Smooth muscle cell (in vitro differentiated cells): ENCODE results near the gene NRGN. TPM values are rescaled to one million over a fixed set of nuclear protein-coding genes. Genes with fewer than 3 reads are reported as not detected.

Source experiments
- DNase-seq: peaks from one replicate; lab custom pipeline; 2025; ENCODE audit not compliant: unreplicated experiment; lab: John Stamatoyannopoulos, UW
- H2AFZ ChIP-seq: fragments of 200-600 bp; sonication (generic); 2 replicates; pipeline ENCODE4 v1.6.0; 2016; ENCODE audit warnings: antibody characterized with exemption, low read depth, mild to moderate bottlenecking
- H3F3A ChIP-seq: fragments of 200-600 bp; sonication (generic); 2 replicates; pipeline ENCODE4 v1.6.0; 2017; ENCODE audit warnings: antibody characterized with exemption, low read depth
- H3K27ac ChIP-seq: fragments of 200-600 bp; sonication (generic); 2 replicates; pipeline ENCODE4 v1.5.1; 2016; ENCODE audit warnings: low read depth, mild to moderate bottlenecking
- H3K27me3 ChIP-seq: fragments of 200-600 bp; sonication (generic); 2 replicates; pipeline ENCODE4 v1.6.1; 2016; ENCODE audit warnings: low read depth, mild to moderate bottlenecking
- H3K36me3 ChIP-seq: fragments of 200-600 bp; sonication (generic); 2 replicates; pipeline ENCODE4 v1.5.1; 2016; ENCODE audit warnings: low read depth
- H3K4me1 ChIP-seq: fragments of 200-600 bp; sonication (generic); 2 replicates; pipeline ENCODE4 v1.5.1; 2016; ENCODE audit warnings: low read depth
- H3K4me2 ChIP-seq: fragments of 200-600 bp; sonication (generic); 2 replicates; pipeline ENCODE4 v1.6.0; 2016; ENCODE audit warnings: mild to moderate bottlenecking
- H3K4me3 ChIP-seq: fragments of 200-600 bp; sonication (generic); 2 replicates; pipeline ENCODE4 v1.5.1; 2016; ENCODE audit warnings: mild to moderate bottlenecking
- H3K79me2 ChIP-seq: fragments of 200-600 bp; sonication (generic); 2 replicates; pipeline ENCODE4 v1.6.0; 2016; ENCODE audit warnings: low read depth, mild to moderate bottlenecking
- H3K9ac ChIP-seq: fragments of 200-600 bp; sonication (generic); 2 replicates; pipeline ENCODE4 v1.6.0; 2016; ENCODE audit warnings: low read depth
- H3K9me3 ChIP-seq: fragments of 200-600 bp; sonication (generic); replicated peaks from 2 replicates; pipeline ENCODE4 v1.5.1; 2016; ENCODE audit warnings: low read depth
- H4K20me1 ChIP-seq: fragments of 200-600 bp; sonication (generic); 2 replicates; pipeline ENCODE4 v1.6.0; 2016; ENCODE audit warnings: low read depth
- CTCF ChIP-seq: fragments of 200-600 bp; sonication (generic); IDR thresholded peaks from 2 replicates; pipeline ENCODE4 v1.5.1; 2017; ENCODE audit warnings: borderline replicate concordance, mild to moderate bottlenecking, antibody characterized with exemption; ENCODE audit not compliant: insufficient read depth, poor library complexity, severe bottlenecking
- WGBS: methylation state at CpG from one replicate; pipeline ENCODE4 v1.1.7; 2016; ENCODE audit warnings: low lambda C conversion rate; 5-methylcytosine and 5-hydroxymethylcytosine counted together
- polyA plus RNA-seq: library from polyadenylated mRNA; unstranded; fragments of >200 nt; fragmentation: Nextera tagmentation; extraction: Ambion mirVana; gene quantifications from 2 replicates; pipeline ENCODE4 v1.2.1, GENCODE V29; 2016
- total RNA-seq: library from RNA; depleted of rRNA; stranded (reverse); fragments of >200 nt; gene quantifications from 2 replicates; pipeline ENCODE4 v1.2.3, GENCODE V29; 2014

The NRGN gene
- total and polyA plus RNA-seq, 2 experiments from 2014 or later: 1.2 to 2.0 TPM

GRCh38 chr11:124742555-124742954 lies 2.8 kb downstream of the NRGN start:
- Histone ChIP-seq H3K4me3 (no peak overlapping the region), H3K4me2 (no peak overlapping the region), H3K4me1 (peaks cover 26% of the 10 kb centered on the region), H4K20me1 (no peaks in the 10 kb centered on the region), H3K79me2 (no peaks in the 10 kb centered on the region), H2AFZ (no peak overlapping the region), H3K9me3 (no peaks in the 10 kb centered on the region), H3K27ac (no peak overlapping the region), H3K27me3 (peaks cover 93% of the 10 kb centered on the region), H3K9ac (no peak overlapping the region), H3K36me3 (no peaks in the 10 kb centered on the region), H3F3A (no peaks in the 10 kb centered on the region)
- no peak for TF ChIP-seq CTCF
- no peak for DNase-seq
- 69% methylated on average over 2 of the region's 2 CpGs for WGBS

GRCh38 chr11:124743050-124743449 lies 3.3 kb downstream of the NRGN start:
- Histone ChIP-seq H3K27me3 (peaks cover 93% of the 10 kb centered on the region), H3F3A (no peaks in the 10 kb centered on the region), H4K20me1 (no peaks in the 10 kb centered on the region), H3K9me3 (no peaks in the 10 kb centered on the region), H3K27ac (no peak overlapping the region), H3K4me1 (peaks cover 23% of the 10 kb centered on the region), H3K4me2 (no peak overlapping the region), H3K36me3 (no peaks in the 10 kb centered on the region), H3K79me2 (no peaks in the 10 kb centered on the region), H3K9ac (no peak overlapping the region), H3K4me3 (no peak overlapping the region), H2AFZ (no peak overlapping the region)
- DNase-seq: no peak
- 60% methylated on average over 6 of the region's 6 CpGs for WGBS
- no peak for TF ChIP-seq CTCF

- Histone ChIP-seq H3K36me3 (no peaks in the 10 kb centered on the region), H3K4me1 (peaks cover 21% of the 10 kb centered on the region), H3F3A (no peaks in the 10 kb centered on the region), H3K27ac (no peak overlapping the region), H3K27me3 (peaks cover 100% of the 10 kb centered on the region), H3K9me3 (no peaks in the 10 kb centered on the region), H3K4me2 (peak overlapping the region; percentile 90), H3K9ac (no peak overlapping the region), H4K20me1 (no peaks in the 10 kb centered on the region), H3K79me2 (no peaks in the 10 kb centered on the region), H3K4me3 (peak overlapping the region; percentile 61), H2AFZ (no peak overlapping the region)
- no peak for TF ChIP-seq CTCF
- 3% methylated on average over 27 of the region's 44 CpGs for WGBS
- DNase-seq: no peak
Observed at GRCh38 chr11:124745270-124745834, 5.6 kb downstream of the NRGN start.
